Iris pigment epithelial cell (primary cell): Measurements from ENCODE around the gene ARHGAP42.
A peak's percentile ranks its signal among the peaks of the same experiment; 100 is the strongest.
"Not testable (repeated sequence)": the region's sequence is repeated elsewhere in the genome, so short reads cannot be mapped to it uniquely, and the experiment has no call there.

Experiments
- DNase-seq: peaks from one replicate; pipeline ENCODE4 v3.0.0-alpha.2; 2011; ENCODE audit warnings: low read depth

ARHGAP42 gene

GRCh38 chr11:100687054-100687629, at the start of gene ARHGAP42:
TSS of gene ARHGAP42 (plus strand) at chr11:100687288. CDS start at chr11:100687679, 391 bp downstream.
- peak; percentile 59 for DNase-seq

- no peak for DNase-seq
These were observed 49.4 kb upstream of the ARHGAP42 start for GRCh38 chr11:100637706-100638105.

- peak; percentile 38 for DNase-seq
These were observed 48.4 kb upstream of the ARHGAP42 start for GRCh38 chr11:100638648-100639047.

DNA sequence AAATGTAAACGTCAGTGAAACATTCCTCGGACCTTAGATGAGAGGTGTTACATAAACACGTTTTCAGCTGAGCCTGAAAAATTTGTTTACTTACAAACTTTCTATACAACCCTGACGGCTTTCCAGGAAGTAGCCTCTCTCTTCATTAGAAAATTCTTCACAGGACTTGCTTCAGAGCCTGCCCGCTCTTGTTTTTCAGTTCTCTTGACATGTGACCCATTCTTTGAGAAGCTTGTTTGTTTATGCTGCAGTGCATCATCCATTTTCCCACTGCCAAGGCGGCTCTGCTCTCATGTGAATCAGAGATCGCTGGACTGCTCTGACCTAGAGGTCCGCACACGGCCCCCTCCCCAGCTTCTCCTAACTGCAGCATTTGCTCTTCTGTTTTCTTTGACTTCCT, 47.9 kb upstream of the ARHGAP42 start:
- peak; percentile 93 for DNase-seq

DNA sequence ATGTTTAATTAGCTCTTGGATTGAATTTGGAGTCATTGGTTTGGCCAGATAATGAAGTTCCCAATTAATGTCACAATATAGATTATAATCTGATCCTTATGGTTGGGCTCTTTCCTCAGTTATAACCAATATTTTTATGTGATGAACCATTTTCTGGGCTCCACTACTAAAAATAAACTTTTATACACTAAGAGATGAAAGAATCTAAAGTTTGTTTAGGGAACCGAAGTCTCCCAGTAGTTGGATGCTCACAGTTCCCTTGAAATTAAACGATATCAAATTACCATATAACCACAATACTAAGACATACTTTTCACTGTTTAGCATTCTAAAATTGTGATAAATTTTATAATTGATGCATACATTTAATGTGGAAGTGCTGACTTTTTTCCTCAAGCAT, 47.0 kb upstream of the ARHGAP42 start:
- DNase-seq, result no peak

- DNase-seq, result peak; percentile 49
These were observed 46.4 kb upstream of the ARHGAP42 start for GRCh38 chr11:100640646-100641045.

GRCh38 chr11:100641456-100641855, 45.6 kb upstream of the ARHGAP42 start:
- no peak for DNase-seq

DNA sequence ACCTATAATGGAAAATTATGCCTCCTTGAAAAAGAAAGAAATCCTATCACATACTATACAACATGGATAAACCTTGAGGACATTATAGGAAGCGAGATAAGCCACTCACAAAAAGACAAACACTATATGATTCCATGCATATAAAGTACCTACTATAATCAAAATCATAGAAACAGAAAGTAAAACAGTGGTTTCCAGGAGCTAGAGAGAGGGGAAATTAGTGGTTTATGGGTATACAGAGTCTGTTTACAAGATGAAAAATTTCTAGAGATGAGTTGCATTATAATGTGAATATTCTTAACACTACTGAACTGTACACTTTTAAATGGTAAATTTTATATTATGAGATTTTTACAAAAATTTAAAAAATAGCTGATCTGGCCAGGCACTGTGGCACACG, 40.5 kb upstream of the ARHGAP42 start:
- no peak for DNase-seq

GRCh38 chr11:100647861-100648260, 39.2 kb upstream of the ARHGAP42 start:
- DNase-seq, result no peak

- DNase-seq, result no peak
These were observed 23.5 kb upstream of the ARHGAP42 start for GRCh38 chr11:100663583-100663982.

- DNase-seq, result no peak
These were observed 23.1 kb upstream of the ARHGAP42 start for GRCh38 chr11:100663996-100664395.

DNA sequence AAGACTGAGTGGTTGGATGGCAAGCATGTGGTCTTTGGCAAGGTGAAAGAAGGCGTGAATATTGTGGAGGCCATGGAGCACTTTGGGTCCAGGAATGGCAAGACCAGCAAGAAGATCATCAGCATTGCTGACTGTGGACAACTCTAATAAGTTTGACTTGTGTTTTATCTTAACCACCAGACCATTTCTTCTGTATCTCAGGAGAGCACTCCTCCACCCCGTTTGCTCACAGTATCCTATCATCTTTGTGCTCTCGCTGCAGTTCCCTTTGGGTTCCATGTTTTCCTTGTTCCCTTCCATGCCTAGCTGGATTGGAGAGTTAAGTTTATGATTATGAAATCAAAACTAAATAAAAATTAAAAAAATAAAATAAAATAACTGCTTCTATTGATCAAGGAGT, 20.3 kb upstream of the ARHGAP42 start:
- not testable (repeated sequence) for DNase-seq

DNA sequence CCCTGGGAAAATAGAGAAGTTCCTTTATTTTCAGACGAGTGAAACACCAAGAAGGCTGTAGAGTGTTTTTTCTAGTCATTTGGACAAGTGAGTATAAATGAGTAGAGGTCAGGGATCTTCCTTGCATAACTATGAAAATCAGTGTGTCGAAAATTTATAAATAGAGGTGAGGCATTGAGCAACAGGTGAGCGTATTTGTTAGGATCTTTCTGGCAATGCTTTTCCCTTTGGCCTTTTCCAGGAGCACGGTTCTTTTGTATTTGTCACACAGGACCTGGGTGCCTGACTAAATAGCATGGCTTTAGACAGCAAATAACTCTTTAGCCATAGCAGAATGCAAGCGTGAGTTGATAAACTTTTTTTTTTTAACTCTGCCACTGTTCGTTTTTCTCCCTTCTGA, 19.6 kb upstream of the ARHGAP42 start:
- DNase-seq, result no peak

- no peak for DNase-seq
These were observed 16.9 kb upstream of the ARHGAP42 start for GRCh38 chr11:100670140-100670539.

GRCh38 chr11:100671471-100671870, 15.6 kb upstream of the ARHGAP42 start:
- DNase-seq, result peak; percentile 69

- DNase-seq, result no peak
These were observed 14.5 kb upstream of the ARHGAP42 start for GRCh38 chr11:100672498-100673033.

GRCh38 chr11:100673063-100673462, 14.0 kb upstream of the ARHGAP42 start:
- DNase-seq, result peak; percentile 44

- DNase-seq, result peak; percentile 93
These were observed 12.9 kb upstream of the ARHGAP42 start for GRCh38 chr11:100674212-100674611.

DNA sequence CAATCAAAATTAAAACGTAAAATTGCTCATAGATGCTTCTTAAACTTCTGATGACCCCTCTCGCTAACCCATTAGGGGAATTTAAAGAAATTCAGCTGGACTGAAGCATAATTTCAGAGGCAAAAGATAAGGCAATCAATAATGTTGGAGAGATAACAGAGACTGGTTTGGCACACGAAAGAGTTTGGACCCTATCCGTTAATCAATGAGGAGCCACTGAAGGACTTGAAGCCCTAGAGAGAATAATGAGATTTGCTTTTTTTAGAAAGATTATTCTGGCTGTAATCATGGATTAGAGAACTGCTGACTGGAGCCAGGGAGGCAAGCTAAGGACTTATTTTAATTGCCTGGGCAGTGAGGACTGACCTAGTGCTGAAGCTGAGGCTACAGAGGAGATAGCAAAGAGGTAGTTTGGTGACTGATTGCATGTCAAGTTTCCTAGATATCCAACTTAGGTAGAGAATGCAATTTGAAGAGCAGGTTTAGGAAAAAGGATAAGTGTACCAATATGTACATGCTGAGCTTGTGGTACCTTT, 11.9 kb upstream of the ARHGAP42 start:
- DNase-seq, result no peak

- DNase-seq, result peak; percentile 77
These were observed 10.2 kb upstream of the ARHGAP42 start for GRCh38 chr11:100676901-100677300.

DNA sequence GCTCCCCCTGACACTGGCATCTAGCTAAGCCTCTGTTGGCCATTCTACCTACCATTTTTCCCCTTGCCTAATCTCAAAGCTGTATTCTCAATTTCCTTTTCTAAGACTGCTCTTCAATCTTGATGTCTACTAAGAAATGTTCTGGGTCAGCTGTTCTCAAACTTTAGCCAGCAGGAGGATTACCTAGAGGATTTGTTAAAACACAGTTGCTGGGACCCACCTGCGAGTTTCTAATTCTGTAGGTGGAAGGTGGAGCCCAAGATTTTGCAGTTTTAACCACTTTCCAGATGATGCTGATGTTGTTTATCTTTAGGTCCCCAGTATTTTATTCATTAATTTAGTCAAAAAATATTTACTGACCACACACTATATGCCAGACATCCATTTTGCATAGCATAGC, 9.3 kb upstream of the ARHGAP42 start:
- DNase-seq, result no peak

DNA sequence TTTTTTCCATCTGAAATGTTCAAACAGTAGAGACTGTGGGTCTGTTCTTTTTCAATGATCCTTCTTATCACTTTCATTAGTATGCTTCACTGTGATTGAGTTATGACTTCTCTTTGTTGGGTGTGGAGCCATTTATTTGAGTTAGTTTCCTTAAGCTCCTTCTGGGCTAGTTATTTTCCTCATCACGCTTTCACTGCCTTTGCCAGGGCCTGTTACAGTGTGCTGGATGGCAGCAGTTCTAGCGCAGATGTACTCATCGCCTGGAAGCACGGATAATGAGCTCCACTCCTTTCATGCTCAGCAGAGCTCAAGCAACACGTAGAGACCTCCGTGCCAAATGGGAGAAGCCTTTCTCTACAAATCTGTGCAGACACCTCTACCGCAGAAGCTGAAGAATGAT, 7.0 kb upstream of the ARHGAP42 start:
- no peak for DNase-seq

DNA sequence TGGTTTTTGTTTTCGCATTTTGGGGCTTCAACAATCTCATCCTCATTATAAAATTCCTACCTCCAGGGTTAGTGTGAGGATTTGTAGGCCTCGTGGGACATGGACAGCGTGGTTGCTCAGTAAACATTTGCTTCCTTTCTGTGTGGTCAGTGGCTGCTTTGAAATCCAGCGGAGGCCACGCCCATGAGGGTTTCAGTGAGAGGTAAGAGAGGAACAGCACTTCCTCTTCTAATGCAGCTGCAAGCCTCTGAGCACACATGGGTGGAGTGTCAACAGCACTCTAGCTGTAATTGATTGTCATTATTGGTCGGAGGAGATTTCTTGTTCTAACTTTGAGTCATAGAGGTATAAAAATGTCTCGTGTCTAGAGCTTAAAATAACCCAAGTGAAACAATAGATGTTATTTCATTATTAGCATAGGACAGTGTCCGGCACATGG, 6.0 kb upstream of the ARHGAP42 start:
- DNase-seq, result peak; percentile 70
